ENCODE measurements around the gene ERBB4. TPM values are rescaled to one million over a fixed set of nuclear protein-coding genes. Genes with fewer than 3 reads are reported as not detected.

The ERBB4 gene
- total RNA-seq, 1 donor from 2014 or later, result 1.7 TPM

DNA sequence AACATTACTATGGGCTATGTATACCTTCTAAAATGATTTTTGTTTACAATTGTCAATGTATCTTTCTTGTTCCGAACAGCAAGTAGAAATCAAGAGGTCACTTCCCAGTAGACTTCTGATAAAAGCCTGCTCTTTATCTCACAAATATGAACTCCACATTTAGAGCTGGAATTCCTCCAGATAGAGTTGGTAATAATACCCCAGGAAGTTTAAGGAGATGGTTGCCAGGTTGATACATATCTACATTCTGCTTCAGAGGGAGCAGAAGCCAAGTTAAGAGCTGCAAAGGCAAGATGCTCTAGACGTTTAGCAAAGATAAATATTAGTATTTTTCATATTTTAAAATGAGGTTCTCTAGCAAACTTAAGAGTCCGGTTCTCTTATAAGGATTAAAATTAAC lies 267.0 kb downstream of the ERBB4 start:
- Histone ChIP-seq H3K4me1 (peaks cover 0 to 4% of the 10 kb centered on the region in 2 donors), H3K36me3 (no peaks in the 10 kb centered on the region), H3K4me3 (no peak overlapping the region), H3K27ac (no peak overlapping the region), H3K9me3 (no peaks in the 10 kb centered on the region), H3K27me3 (no peaks in the 10 kb centered on the region)
- intact Hi-C loops (cut with DNase I), result no loop called here
- TF ChIP-seq, protein P1, sequence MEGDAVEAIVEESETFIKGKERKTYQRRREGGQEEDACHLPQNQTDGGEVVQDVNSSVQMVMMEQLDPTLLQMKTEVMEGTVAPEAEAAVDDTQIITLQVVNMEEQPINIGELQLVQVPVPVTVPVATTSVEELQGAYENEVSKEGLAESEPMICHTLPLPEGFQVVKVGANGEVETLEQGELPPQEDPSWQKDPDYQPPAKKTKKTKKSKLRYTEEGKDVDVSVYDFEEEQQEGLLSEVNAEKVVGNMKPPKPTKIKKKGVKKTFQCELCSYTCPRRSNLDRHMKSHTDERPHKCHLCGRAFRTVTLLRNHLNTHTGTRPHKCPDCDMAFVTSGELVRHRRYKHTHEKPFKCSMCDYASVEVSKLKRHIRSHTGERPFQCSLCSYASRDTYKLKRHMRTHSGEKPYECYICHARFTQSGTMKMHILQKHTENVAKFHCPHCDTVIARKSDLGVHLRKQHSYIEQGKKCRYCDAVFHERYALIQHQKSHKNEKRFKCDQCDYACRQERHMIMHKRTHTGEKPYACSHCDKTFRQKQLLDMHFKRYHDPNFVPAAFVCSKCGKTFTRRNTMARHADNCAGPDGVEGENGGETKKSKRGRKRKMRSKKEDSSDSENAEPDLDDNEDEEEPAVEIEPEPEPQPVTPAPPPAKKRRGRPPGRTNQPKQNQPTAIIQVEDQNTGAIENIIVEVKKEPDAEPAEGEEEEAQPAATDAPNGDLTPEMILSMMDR (IDR thresholded peaks at IDR 0.05), result no peak
- no peak for DNase-seq (ENCODE audit: low spot score in 2 of 2)

DNA sequence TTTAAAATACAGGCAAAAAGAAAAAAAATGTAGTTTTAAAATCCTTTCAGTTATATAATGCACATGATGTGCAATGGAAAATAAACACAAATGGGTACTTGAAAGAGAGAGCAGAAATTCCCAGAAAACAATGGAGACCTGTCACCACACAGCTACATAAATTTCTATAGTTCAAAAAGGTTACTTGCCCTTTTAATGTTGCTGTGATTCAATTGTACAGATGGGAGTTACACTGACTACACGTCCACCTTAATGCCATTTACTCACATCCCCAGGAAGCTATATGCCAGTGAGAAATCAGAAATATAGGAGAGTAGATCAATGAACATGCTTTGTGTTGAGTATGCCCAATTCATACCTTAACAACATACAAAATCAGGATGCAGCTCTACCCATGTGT lies 269.6 kb downstream of the ERBB4 start:
- H3K27ac ChIP-seq, result no peak overlapping the region
- intact Hi-C loops (cut with DNase I), result no loop called here
- H3K27me3 ChIP-seq, result no peaks in the 10 kb centered on the region
- H3K4me1 ChIP-seq, result peaks cover 0 to 4% of the 10 kb centered on the region in 2 donors
- TF ChIP-seq, protein P1 (IDR thresholded peaks at IDR 0.05), result no peak
- DNase-seq (ENCODE audit: low spot score in 2 of 2), result no peak
- no peak overlapping the region for H3K4me3 ChIP-seq
- no peaks in the 10 kb centered on the region for H3K36me3 ChIP-seq
- H3K9me3 ChIP-seq, result no peaks in the 10 kb centered on the region

GRCh38 chr2:212266297-212266696 lies 272.3 kb downstream of the ERBB4 start:
- H3K27ac ChIP-seq, result no peak overlapping the region
- no peaks in the 10 kb centered on the region for H3K27me3 ChIP-seq
- DNase-seq (ENCODE audit: low spot score in 2 of 2), result no peak
- intact Hi-C loops (cut with DNase I), result no loop called here
- H3K4me1 ChIP-seq, result no peaks in the 10 kb centered on the region
- no peaks in the 10 kb centered on the region for H3K9me3 ChIP-seq
- H3K36me3 ChIP-seq, result no peaks in the 10 kb centered on the region
- H3K4me3 ChIP-seq, result peak overlapping the region in 1 of 2 donors; percentile 10
- TF ChIP-seq, protein P1 (IDR thresholded peaks at IDR 0.05), result no peak

DNA sequence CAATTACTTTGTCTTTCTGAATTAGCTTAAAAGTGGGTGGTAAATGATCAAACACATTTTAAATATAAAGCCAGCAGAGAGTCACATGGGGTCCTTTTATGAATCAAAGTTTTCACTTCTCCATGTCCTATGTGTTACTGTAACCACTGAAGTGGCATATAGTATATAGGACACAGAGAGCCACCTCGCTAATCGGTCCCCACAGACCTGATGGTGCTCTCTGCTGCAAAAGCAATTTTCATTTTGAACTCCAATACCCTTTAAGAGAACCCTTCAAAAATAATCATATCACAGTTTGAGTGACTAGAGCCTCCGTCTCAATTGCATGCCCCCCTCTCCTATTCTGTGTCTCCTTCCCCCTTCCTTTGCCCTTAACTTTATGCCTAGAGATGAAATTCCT lies 272.8 kb downstream of the ERBB4 start:
- no peaks in the 10 kb centered on the region for H3K36me3 ChIP-seq
- no peak overlapping the region for H3K27ac ChIP-seq
- H3K4me1 ChIP-seq, result no peaks in the 10 kb centered on the region
- no peaks in the 10 kb centered on the region for H3K27me3 ChIP-seq
- peak overlapping the region in 1 of 2 donors; percentile 10 for H3K4me3 ChIP-seq
- no peak for DNase-seq (ENCODE audit: low spot score in 2 of 2)
- intact Hi-C loops (cut with DNase I), result no loop called here
- TF ChIP-seq, protein P1 (IDR thresholded peaks at IDR 0.05), result no peak
- no peaks in the 10 kb centered on the region for H3K9me3 ChIP-seq

GRCh38 chr2:212264187-212264586 lies 274.4 kb downstream of the ERBB4 start:
- TF ChIP-seq, protein P1 (IDR thresholded peaks at IDR 0.05), result no peak
- Histone ChIP-seq H3K4me3 (no peak overlapping the region), H3K27ac (no peak overlapping the region), H3K27me3 (no peaks in the 10 kb centered on the region), H3K4me1 (no peaks in the 10 kb centered on the region), H3K9me3 (no peaks in the 10 kb centered on the region), H3K36me3 (no peaks in the 10 kb centered on the region)
- intact Hi-C loops (cut with DNase I), result no loop called here
- no peak for DNase-seq (ENCODE audit: low spot score in 2 of 2)

GRCh38 chr2:212259226-212259625 lies 279.4 kb downstream of the ERBB4 start:
- Histone ChIP-seq H3K4me3 (no peak overlapping the region), H3K27me3 (no peaks in the 10 kb centered on the region), H3K36me3 (no peaks in the 10 kb centered on the region), H3K27ac (no peak overlapping the region), H3K4me1 (no peaks in the 10 kb centered on the region), H3K9me3 (no peaks in the 10 kb centered on the region)
- no peak for DNase-seq (ENCODE audit: low spot score in 2 of 2)
- TF ChIP-seq, protein P1 (IDR thresholded peaks at IDR 0.05), result no peak
- intact Hi-C loops (cut with DNase I), result no loop called here
